Prostate gland (tissue), 2 donors: ENCODE results near the gene LRFN4.

Experiments used
- POLR2A ChIP-seq: fragments of 450-650 bp; IDR thresholded peaks from one replicate; pipeline ENCODE4 v1.6.1; 2016; ENCODE audit warnings: antibody characterized with exemption, mild to moderate bottlenecking
- POLR2AphosphoS5 ChIP-seq: sonication (generic); formaldehyde crosslinking; IDR thresholded peaks from one replicate; pipeline ENCODE4 v1.6.1; 2017; ENCODE audit warnings: antibody characterized with exemption
- TF ChIP-seq, protein P1 (sequence below), 4 experiments: fragments of 200-600 bp in 2 of 4; fragments of 450-650 bp in 2 of 4; sonication (generic) in 2 of 4; IDR thresholded peaks; 1 replicate in 3 of 4; 2 replicates in 1 of 4; pipeline ENCODE4 v1.5.1; 2016 to 2019; ENCODE audit warnings: antibody characterized with exemption in 4 of 4, mild to moderate bottlenecking in 2 of 4, moderate library complexity in 2 of 4

DNA sequence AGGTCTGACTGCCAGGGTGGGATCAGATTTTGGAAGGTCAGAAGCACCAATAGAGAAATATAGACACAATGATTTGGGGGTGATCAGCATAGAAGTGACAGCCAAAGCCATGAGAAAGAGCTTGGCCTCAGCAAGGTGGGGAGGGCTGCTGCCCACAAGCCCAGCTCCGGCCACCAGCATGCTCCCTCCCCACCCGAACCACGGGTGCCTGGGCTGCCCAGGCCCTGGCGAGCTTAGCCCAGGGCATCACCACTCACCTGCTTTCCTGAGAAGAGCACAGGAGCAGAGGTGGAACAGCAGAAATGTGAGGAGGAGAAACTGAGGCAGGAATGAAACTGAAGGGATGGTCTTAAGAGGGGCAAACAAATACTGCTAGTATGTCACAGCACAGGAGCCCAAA lies 48.8 kb downstream of the LRFN4 start:
- TF ChIP-seq, protein P1, sequence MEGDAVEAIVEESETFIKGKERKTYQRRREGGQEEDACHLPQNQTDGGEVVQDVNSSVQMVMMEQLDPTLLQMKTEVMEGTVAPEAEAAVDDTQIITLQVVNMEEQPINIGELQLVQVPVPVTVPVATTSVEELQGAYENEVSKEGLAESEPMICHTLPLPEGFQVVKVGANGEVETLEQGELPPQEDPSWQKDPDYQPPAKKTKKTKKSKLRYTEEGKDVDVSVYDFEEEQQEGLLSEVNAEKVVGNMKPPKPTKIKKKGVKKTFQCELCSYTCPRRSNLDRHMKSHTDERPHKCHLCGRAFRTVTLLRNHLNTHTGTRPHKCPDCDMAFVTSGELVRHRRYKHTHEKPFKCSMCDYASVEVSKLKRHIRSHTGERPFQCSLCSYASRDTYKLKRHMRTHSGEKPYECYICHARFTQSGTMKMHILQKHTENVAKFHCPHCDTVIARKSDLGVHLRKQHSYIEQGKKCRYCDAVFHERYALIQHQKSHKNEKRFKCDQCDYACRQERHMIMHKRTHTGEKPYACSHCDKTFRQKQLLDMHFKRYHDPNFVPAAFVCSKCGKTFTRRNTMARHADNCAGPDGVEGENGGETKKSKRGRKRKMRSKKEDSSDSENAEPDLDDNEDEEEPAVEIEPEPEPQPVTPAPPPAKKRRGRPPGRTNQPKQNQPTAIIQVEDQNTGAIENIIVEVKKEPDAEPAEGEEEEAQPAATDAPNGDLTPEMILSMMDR (IDR thresholded peaks at IDR 0.05): no peak
- TF ChIP-seq POLR2AphosphoS5: no peak
- no peak for TF ChIP-seq POLR2A
